Activated B cell treated with CpG ODN at 0.5 μM for 24 hours (primary cell): ENCODE data around the gene SDC4. TPM values are rescaled to one million over a fixed set of nuclear protein-coding genes. Genes with fewer than 3 reads are reported as not detected.

ENCODE experiments used
- ATAC-seq: fragments of 200-7000 bp; cut with Tn5 transposase; one replicate; pipeline ENCODE4 v1.10.0; 2021; ENCODE audit warnings: low read depth, mild to moderate bottlenecking, moderate library complexity
- CTCF ChIA-PET: fragments of 350-600 bp; sonication (Branson Sonifier 250); formaldehyde crosslinking; loops from one replicate; lab custom pipeline; 2021; ENCODE audit warnings: antibody characterized with exemption; lab: Charles Lee
- POLR2A ChIA-PET: fragments of 350-600 bp; sonication (Branson Sonifier 250); formaldehyde crosslinking; loops from one replicate; lab custom pipeline; 2021; ENCODE audit warnings: antibody characterized with exemption; lab: Charles Lee
- DNase-seq: peaks from one replicate; pipeline ENCODE4 v3.0.0; 2022
- H3K27ac Mint-ChIP-seq: one replicate; pipeline ENCODE4 v1.8.0; 2020; ENCODE audit warnings: mixed read lengths
- H3K27me3 Mint-ChIP-seq: one replicate; pipeline ENCODE4 v1.8.0; 2021; ENCODE audit warnings: mixed read lengths
- H3K36me3 Mint-ChIP-seq: one replicate; pipeline ENCODE4 v1.8.0; 2021; ENCODE audit warnings: low read depth, mixed read lengths
- H3K4me1 Mint-ChIP-seq: one replicate; pipeline ENCODE4 v1.8.0; 2021; ENCODE audit warnings: mixed read lengths
- H3K4me3 Mint-ChIP-seq: one replicate; pipeline ENCODE4 v1.8.0; 2020; ENCODE audit warnings: mild to moderate bottlenecking, mixed read lengths
- H3K9me3 Mint-ChIP-seq: one replicate; pipeline ENCODE4 v1.8.0; 2020; ENCODE audit warnings: mixed read lengths
- intact Hi-C: fragments of 100-400 bp; cut with micrococcal nuclease; formaldehyde crosslinking; loops from one replicate; pipeline ENCODE4 v1.15.1; 2024
- total RNA-seq: library from RNA; stranded (reverse); gene quantifications from 2 replicates; pipeline ENCODE4 v1.2.3, GENCODE V29; 2022
- TF ChIP-seq, protein P1 (sequence below): fragments of 200-600 bp; IDR thresholded peaks from one replicate; pipeline ENCODE4 v1.8.0; 2022; ENCODE audit warnings: antibody characterized with exemption, mild to moderate bottlenecking

Gene SDC4
- total RNA-seq, 1 donor from 2014 or later, result not detected

DNA sequence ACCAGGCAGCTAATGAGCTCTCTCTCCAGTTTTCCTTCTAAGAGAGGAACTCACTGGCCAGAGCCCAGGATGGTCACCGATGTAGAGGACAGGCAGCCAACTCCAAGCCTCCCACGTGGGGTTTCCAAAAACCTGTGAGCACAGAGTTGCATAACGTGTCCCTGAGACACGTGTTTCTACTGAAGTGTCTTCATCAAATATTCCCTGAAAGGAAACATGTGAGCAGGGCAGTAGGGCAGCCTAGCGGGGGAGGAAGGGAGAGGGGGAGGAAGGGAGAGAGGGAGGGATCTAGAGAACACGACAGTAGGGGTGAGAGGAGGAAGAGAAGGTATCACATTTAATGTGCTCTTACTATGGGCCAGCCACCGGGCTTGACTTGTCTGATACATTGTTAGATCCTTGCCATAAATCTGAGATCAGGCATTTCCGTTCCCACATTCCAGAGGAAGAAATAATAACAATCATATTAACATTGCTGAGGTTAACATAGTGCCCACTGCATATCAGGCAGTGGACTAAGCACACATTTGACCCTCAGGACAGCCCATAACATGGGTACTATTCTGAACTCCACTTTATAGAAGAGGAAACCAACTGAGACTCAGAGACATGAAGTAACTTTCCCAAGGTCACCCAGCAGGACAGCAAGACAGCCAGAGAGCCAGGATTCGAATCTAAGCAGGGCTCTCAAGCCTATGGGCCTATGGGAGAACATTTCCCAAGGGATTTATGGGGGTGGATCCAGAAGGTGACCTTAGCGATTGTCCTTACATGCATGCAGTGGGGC lies 10.3 kb upstream of the SDC4 start:
- intact Hi-C loops, result no loop called here
- ChIA-PET CTCF (interaction anchor here (22.9 kb wide), 1 partner anchor 76 kb away, joined by 534 read pairs; no protein-coding TSS in a partner anchor), POLR2A (no interaction called here)
- Mint-ChIP-seq H3K27me3 (no peaks in the 10 kb centered on the region), H3K36me3 (peaks cover 7% of the 10 kb centered on the region), H3K9me3 (no peaks in the 10 kb centered on the region), H3K4me1 (peaks cover 10% of the 10 kb centered on the region), H3K4me3 (no peak overlapping the region), H3K27ac (no peak overlapping the region)
- TF ChIP-seq, protein P1, sequence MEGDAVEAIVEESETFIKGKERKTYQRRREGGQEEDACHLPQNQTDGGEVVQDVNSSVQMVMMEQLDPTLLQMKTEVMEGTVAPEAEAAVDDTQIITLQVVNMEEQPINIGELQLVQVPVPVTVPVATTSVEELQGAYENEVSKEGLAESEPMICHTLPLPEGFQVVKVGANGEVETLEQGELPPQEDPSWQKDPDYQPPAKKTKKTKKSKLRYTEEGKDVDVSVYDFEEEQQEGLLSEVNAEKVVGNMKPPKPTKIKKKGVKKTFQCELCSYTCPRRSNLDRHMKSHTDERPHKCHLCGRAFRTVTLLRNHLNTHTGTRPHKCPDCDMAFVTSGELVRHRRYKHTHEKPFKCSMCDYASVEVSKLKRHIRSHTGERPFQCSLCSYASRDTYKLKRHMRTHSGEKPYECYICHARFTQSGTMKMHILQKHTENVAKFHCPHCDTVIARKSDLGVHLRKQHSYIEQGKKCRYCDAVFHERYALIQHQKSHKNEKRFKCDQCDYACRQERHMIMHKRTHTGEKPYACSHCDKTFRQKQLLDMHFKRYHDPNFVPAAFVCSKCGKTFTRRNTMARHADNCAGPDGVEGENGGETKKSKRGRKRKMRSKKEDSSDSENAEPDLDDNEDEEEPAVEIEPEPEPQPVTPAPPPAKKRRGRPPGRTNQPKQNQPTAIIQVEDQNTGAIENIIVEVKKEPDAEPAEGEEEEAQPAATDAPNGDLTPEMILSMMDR, result no peak
- no peak for DNase-seq
- no peak for ATAC-seq

DNA sequence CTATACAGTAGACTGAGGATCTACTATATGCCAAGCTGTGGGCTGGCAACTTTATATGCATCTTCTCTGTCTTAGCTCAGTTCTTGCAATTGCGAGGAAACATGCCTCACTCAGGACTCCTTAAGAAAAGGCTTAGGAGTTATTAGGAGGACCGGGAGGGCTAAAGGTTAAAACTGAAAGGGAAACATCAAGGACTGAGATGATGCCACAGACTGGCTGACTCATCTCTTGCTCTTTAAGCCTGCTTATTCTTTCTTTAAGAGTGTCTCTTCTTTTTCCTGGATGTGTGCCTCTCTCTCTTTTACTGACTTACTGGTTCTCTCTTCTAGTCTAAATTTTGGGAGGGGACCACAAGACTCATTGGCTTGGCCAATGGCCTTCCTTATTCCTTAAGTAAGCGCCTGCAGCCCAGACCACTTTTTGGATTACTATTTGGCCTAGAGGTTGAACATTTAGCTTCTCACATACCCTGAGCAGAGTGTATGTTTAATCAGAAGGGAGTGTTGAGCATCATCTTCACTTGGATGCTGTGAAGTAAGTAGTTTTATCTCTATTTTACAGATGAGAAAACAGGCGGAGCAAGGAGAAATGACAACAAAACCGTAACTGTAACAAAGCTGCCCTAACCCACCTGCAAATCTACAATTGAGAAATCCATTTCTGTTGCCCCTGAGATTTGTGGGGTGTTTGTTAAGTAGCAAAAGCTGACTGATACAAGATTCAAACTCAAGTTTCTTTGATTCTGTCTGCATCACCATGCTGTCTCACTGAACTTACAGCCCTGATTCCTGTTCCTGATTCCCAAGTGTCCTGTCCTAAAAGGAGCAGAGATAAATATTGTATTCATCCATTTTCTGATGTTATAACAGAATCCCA lies 7.2 kb upstream of the SDC4 start:
- H3K36me3 Mint-ChIP-seq, result no peaks in the 10 kb centered on the region
- TF ChIP-seq, protein P1, result no peak
- no peak overlapping the region for H3K4me3 Mint-ChIP-seq
- ChIA-PET CTCF (interaction anchor here (1.0 kb wide), 1 partner anchor 80 kb away, joined by 3 read pairs; no protein-coding TSS in a partner anchor), POLR2A (no interaction called here)
- no peaks in the 10 kb centered on the region for H3K9me3 Mint-ChIP-seq
- intact Hi-C loops, result no loop called here
- no peaks in the 10 kb centered on the region for H3K27me3 Mint-ChIP-seq
- DNase-seq (no peak), ATAC-seq (no peak)
- no peaks in the 10 kb centered on the region for H3K4me1 Mint-ChIP-seq
- H3K27ac Mint-ChIP-seq, result no peak overlapping the region

DNA sequence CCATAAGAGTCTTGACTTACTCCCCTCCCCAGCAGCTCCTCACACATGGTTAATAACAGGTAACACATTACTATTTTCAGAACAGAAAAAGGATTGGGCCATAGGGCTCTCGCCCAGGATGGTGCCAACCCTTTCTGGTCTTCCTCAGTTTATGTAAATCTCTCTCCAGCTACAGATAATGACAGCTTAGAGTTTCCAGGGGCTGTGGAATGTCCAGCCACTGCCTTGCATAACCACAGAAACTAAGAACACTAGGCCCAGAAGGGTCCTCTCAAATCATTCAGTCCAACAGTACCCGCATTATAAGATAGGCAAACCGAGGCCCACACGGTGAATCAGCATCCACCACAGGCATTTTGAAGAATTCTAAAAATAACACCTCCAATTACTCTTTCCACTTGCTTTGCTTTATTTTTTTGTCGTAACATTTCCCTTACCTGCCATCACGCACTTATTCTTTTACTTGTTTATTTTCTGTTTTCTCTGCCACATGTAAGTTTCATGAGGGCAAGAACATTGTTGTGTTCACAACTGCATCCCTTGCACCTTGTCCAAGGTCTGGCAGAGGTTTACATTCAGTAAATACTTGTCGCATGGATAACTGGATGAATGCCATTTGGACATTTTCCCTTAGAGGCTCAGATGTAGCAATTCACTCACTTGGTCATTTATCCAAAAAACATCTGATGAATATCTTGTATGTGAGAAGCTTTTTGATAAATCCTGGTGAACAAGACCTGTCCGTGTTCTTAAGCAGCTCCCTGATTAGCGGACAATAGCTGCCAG lies 6.4 kb upstream of the SDC4 start:
- no peak for DNase-seq
- H3K9me3 Mint-ChIP-seq, result no peaks in the 10 kb centered on the region
- H3K27me3 Mint-ChIP-seq, result peaks cover 2% of the 10 kb centered on the region
- CTCF ChIA-PET, result interaction anchor here (0.7 to 1.0 kb wide), 2 partner anchors 8 to 81 kb away, joined by 3 read pairs; no protein-coding TSS in a partner anchor
- intact Hi-C loops, result no loop called here
- no peaks in the 10 kb centered on the region for H3K36me3 Mint-ChIP-seq
- H3K4me3 Mint-ChIP-seq, result no peak overlapping the region
- H3K27ac Mint-ChIP-seq, result no peak overlapping the region
- POLR2A ChIA-PET, result no interaction called here
- TF ChIP-seq, protein P1, result no peak
- H3K4me1 Mint-ChIP-seq, result no peaks in the 10 kb centered on the region
- no peak for ATAC-seq

DNA sequence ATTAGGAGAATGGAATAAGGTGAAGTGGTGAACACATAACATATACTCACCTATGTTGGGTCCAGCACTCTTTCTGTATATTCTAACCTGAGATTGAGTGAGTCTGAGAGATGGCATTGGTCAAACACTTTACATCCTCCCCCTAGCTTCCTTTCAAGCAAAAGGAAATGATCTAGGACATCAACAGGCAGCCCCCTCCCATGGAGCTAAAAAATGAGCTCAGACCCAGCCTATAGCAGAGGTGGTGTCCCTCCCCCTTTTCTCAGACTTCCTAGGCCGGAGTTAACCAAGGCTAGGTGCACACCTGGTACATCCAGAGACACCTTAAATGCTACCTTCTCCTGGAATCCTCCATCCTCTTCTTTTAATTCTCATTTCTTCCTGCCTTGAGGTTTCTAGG lies 5.5 kb upstream of the SDC4 start:
- peaks cover under 1% of the 10 kb centered on the region for H3K4me1 Mint-ChIP-seq

More for the DNA sequence above, 5.5 kb upstream of the SDC4 start:
- ChIA-PET POLR2A (no interaction called here), CTCF (interaction anchor here (0.7 kb wide), 1 partner anchor 9 kb away, joined by 3 read pairs; no protein-coding TSS in a partner anchor)
- TF ChIP-seq, protein P1, result no peak
- no peaks in the 10 kb centered on the region for H3K9me3 Mint-ChIP-seq
- H3K27me3 Mint-ChIP-seq, result peaks cover 2% of the 10 kb centered on the region
- intact Hi-C loops, result no loop called here
- DNase-seq (no peak), ATAC-seq (no peak)
- H3K27ac Mint-ChIP-seq, result no peak overlapping the region
- H3K4me3 Mint-ChIP-seq, result no peak overlapping the region
- H3K36me3 Mint-ChIP-seq, result no peaks in the 10 kb centered on the region
